ENCODE results near the gene ADGRF5. TPM values are rescaled to one million over a fixed set of nuclear protein-coding genes. Genes with fewer than 3 reads are reported as not detected.

The ADGRF5 gene
- total RNA-seq (not detected), total RNA-seq (0 to 0.13 (median 0) reads per million in 172 experiments)
- polyA plus RNA-seq (2013, experiment 1 of 2) = not detected
- polyA plus RNA-seq (2013, experiment 2 of 2) = 0.44 TPM

GRCh38 chr6:46921731-46922130 lies at the start of gene ADGRF5:
Gene ADGRF5, minus strand, starts transcription at chr6:46921938. Its CDS starts 15,176 bp downstream, at chr6:46906762.
- Mint-ChIP-seq H3K27me3 (no peaks in the 10 kb centered on the region), H3K27ac (no peak within 1 kb of the TSS), H3K4me1 (ENCODE audit: low read depth) (no peaks in the 10 kb centered on the region), H3K4me3 (no peak within 1 kb of the TSS), H3K36me3 (ENCODE audit: low read depth) (no peaks in the 10 kb centered on the region), H3K9me3 (no peaks in the 10 kb centered on the region)
- intact Hi-C loops (cut with DNase I, micrococcal nuclease) = no loop called here
- Histone ChIP-seq H3K4me3 (ENCODE audit: low read length) (no peak within 1 kb of the TSS), H3K27me3 (ENCODE audit: control insufficient read depth in 1 of 2, insufficient read depth in 2 of 2, low read length in 2 of 2) (no peaks in the 10 kb centered on the region), H3K27ac (ENCODE audit: low read depth in 1 of 2, low read length in 2 of 2) (no peak within 1 kb of the TSS), H3K4me1 (ENCODE audit: insufficient read depth, low read length) (no peaks in the 10 kb centered on the region), H3K9me3 (ENCODE audit: control insufficient read depth in 1 of 2, insufficient read depth in 1 of 2, low read length in 2 of 2) (peaks cover 0 to 4% of the 10 kb centered on the region in 2 experiments), H3K36me3 (ENCODE audit: insufficient read depth, low read length) (no peaks in the 10 kb centered on the region)
- ATAC-seq (ENCODE audit: poor library complexity) = no peak
- DNase-seq = no peak
- ChIA-PET POLR2A (no interaction called here), CTCF (no interaction called here)
- no peak for TF ChIP-seq CTCF (IDR thresholded peaks at IDR 0.05)

GRCh38 chr6:46969206-46969605 lies 47.5 kb upstream of the ADGRF5 start:
- H3K27ac ChIP-seq (ENCODE audit: low read depth in 1 of 2, low read length in 2 of 2) = no peak overlapping the region
- ATAC-seq (ENCODE audit: poor library complexity) (no peak), DNase-seq (no peak)
- Mint-ChIP-seq H3K4me1 (ENCODE audit: low read depth) (no peaks in the 10 kb centered on the region), H3K27me3 (peaks cover 9% of the 10 kb centered on the region), H3K27ac (no peak overlapping the region), H3K9me3 (no peaks in the 10 kb centered on the region), H3K4me3 (no peak overlapping the region), H3K36me3 (ENCODE audit: low read depth) (no peaks in the 10 kb centered on the region)
- no peak for TF ChIP-seq CTCF (IDR thresholded peaks at IDR 0.05)
- ChIA-PET CTCF (no interaction called here), POLR2A (no interaction called here)
- H3K36me3 ChIP-seq (ENCODE audit: insufficient read depth, low read length) = no peaks in the 10 kb centered on the region
- peaks cover 0 to 3% of the 10 kb centered on the region in 2 experiments for H3K27me3 ChIP-seq (ENCODE audit: control insufficient read depth in 1 of 2, insufficient read depth in 2 of 2, low read length in 2 of 2)
- intact Hi-C loops (cut with DNase I, micrococcal nuclease) = no loop called here
- H3K4me1 ChIP-seq (ENCODE audit: insufficient read depth, low read length) = no peaks in the 10 kb centered on the region
- H3K4me3 ChIP-seq (ENCODE audit: low read length) = no peak overlapping the region
- H3K9me3 ChIP-seq (ENCODE audit: control insufficient read depth in 1 of 2, insufficient read depth in 1 of 2, low read length in 2 of 2) = no peaks in the 10 kb centered on the region

- H3K36me3 Mint-ChIP-seq (ENCODE audit: low read depth) = no peaks in the 10 kb centered on the region
- ATAC-seq (ENCODE audit: poor library complexity) = no peak
- POLR2A ChIA-PET = no interaction called here
- no peak for DNase-seq
- TF ChIP-seq CTCF (IDR thresholded peaks at IDR 0.05) = no peak
- peaks cover 5% of the 10 kb centered on the region for H3K27me3 Mint-ChIP-seq
- CTCF ChIA-PET = no interaction called here
- no peaks in the 10 kb centered on the region for H3K36me3 ChIP-seq (ENCODE audit: insufficient read depth, low read length)
- no peak overlapping the region for H3K4me3 ChIP-seq (ENCODE audit: low read length)
- no peaks in the 10 kb centered on the region for H3K4me1 Mint-ChIP-seq (ENCODE audit: low read depth)
- no peaks in the 10 kb centered on the region for H3K9me3 ChIP-seq (ENCODE audit: control insufficient read depth in 1 of 2, insufficient read depth in 1 of 2, low read length in 2 of 2)
- no peak overlapping the region for H3K27ac Mint-ChIP-seq
- intact Hi-C loops (cut with DNase I, micrococcal nuclease) = no loop called here
- no peaks in the 10 kb centered on the region for H3K4me1 ChIP-seq (ENCODE audit: insufficient read depth, low read length)
- peaks cover 0 to 6% of the 10 kb centered on the region in 2 experiments for H3K27me3 ChIP-seq (ENCODE audit: control insufficient read depth in 1 of 2, insufficient read depth in 2 of 2, low read length in 2 of 2)
- H3K27ac ChIP-seq (ENCODE audit: low read depth in 1 of 2, low read length in 2 of 2) = no peak overlapping the region
- no peaks in the 10 kb centered on the region for H3K9me3 Mint-ChIP-seq
- no peak overlapping the region for H3K4me3 Mint-ChIP-seq
These were observed 46.1 kb upstream of the ADGRF5 start for GRCh38 chr6:46967826-46968349.
